ENCODE results near the gene MASP2.
"Not testable (repeated sequence)": the region's sequence is repeated elsewhere in the genome, so short reads cannot be mapped to it uniquely, and the experiment has no call there.

The MASP2 gene

DNA sequence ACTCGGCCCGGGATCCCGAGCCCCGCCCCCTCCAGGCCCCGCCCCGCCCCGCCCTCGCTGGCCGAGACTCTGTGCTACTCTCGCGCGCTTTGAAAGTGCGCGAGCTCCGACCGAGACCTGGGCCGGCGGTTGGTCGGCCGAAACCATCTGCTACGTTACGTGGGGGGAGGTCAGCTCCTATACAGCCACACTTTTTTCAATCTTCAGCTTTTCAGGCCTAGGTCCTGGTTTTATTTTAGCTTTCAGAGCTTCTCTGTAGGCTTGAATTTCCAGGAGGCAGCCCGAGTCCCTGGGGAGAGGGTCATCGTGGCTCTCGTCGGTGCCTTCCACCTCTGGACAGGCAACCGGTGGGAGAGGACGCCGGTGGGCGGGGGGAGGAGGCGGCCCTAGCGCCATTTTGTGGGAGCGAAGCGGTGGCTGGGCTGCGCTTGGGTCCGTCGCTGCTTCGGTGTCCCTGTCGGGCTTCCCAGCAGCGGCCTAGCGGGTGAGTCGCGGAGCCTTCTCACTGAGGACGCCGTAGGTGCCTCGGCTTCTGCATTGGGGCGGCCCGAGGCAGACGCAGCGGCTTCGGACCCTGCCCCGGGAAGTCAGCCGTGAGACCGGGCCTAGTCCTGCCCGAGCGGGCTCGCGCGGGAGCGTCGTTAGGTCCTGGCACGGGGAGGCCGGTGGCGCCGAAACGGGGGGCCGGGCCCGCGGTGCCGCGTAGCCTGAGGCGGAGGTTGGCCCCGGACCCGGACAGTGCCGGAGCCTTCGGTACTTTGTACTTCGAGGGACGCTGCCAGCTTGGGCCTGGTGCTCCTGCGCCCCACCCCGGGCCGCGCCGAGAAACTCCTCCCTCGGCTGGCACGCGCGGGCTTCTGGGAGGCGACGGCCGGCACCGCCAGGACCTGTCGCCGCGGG is 34.5 kb downstream of the MASP2 start, which contains the start of gene TARDBP:
Gene TARDBP (plus strand): TSS at position 395 of the 900 bp plus-strand sequence. CDS start 1,074 bp downstream, outside the sequence.
- peak; percentile 85 for DNase-seq
- no peaks in the 10 kb centered on the region for H3K4me1 ChIP-seq
- H3K4me3 ChIP-seq (ENCODE audit: low read depth, low read length) = peak within 1 kb of the TSS; percentile 85
- H3K36me3 ChIP-seq = peaks cover 43% of the 10 kb centered on the region
- no peaks in the 10 kb centered on the region for H3K9me3 ChIP-seq
- H3K27me3 ChIP-seq = no peaks in the 10 kb centered on the region
- TF ChIP-seq, protein P1, sequence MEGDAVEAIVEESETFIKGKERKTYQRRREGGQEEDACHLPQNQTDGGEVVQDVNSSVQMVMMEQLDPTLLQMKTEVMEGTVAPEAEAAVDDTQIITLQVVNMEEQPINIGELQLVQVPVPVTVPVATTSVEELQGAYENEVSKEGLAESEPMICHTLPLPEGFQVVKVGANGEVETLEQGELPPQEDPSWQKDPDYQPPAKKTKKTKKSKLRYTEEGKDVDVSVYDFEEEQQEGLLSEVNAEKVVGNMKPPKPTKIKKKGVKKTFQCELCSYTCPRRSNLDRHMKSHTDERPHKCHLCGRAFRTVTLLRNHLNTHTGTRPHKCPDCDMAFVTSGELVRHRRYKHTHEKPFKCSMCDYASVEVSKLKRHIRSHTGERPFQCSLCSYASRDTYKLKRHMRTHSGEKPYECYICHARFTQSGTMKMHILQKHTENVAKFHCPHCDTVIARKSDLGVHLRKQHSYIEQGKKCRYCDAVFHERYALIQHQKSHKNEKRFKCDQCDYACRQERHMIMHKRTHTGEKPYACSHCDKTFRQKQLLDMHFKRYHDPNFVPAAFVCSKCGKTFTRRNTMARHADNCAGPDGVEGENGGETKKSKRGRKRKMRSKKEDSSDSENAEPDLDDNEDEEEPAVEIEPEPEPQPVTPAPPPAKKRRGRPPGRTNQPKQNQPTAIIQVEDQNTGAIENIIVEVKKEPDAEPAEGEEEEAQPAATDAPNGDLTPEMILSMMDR (IDR thresholded peaks at IDR 0.05; ENCODE audit: low read depth, low read length) = no peak

DNA sequence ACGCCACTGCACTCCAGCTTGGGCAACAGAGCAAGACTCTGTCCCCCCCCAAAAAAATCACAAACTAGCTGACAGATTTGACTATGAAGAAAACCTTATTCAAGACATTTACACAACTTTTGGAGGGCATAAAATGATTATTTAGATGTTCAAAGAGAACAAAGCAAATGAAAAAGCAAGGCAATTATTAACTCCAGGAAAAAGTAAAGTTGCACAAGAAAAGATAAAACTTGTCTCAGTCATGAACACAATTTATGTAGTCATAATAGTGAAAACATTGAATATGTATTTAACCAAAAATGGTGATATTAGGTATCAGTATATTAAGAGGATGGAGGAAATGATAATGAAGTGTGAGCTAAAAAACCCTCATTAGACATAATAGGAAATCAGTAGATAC is 46.5 kb downstream of the MASP2 start:
- H3K4me1 ChIP-seq = no peaks in the 10 kb centered on the region
- no peaks in the 10 kb centered on the region for H3K27me3 ChIP-seq
- H3K4me3 ChIP-seq (ENCODE audit: low read depth, low read length) = no peak overlapping the region
- DNase-seq = no peak
- no peaks in the 10 kb centered on the region for H3K36me3 ChIP-seq
- no peaks in the 10 kb centered on the region for H3K9me3 ChIP-seq
- TF ChIP-seq, protein P1 (IDR thresholded peaks at IDR 0.05; ENCODE audit: low read depth, low read length) = no peak

GRCh38 chr1:10996100-10996499 is 50.9 kb downstream of the MASP2 start:
- TF ChIP-seq, protein P1 (IDR thresholded peaks at IDR 0.05; ENCODE audit: low read depth, low read length) = no peak

GRCh38 chr1:10992864-10993263 is 54.2 kb downstream of the MASP2 start:
- Histone ChIP-seq H3K36me3 (no peaks in the 10 kb centered on the region), H3K4me1 (no peaks in the 10 kb centered on the region), H3K9me3 (no peaks in the 10 kb centered on the region), H3K27me3 (no peaks in the 10 kb centered on the region), H3K4me3 (ENCODE audit: low read depth, low read length) (no peak overlapping the region)
- no peak for DNase-seq
- TF ChIP-seq, protein P1 (IDR thresholded peaks at IDR 0.05; ENCODE audit: low read depth, low read length) = no peak

More at GRCh38 chr1:10996100-10996499, 50.9 kb downstream of the MASP2 start:
- Histone ChIP-seq H3K9me3 (no peaks in the 10 kb centered on the region), H3K27me3 (no peaks in the 10 kb centered on the region), H3K4me1 (no peaks in the 10 kb centered on the region), H3K4me3 (ENCODE audit: low read depth, low read length) (no peak overlapping the region), H3K36me3 (no peaks in the 10 kb centered on the region)
- DNase-seq = no peak

- not testable (repeated sequence) for H3K36me3 ChIP-seq; H3K27me3 ChIP-seq; DNase-seq; H3K4me3 ChIP-seq (ENCODE audit: low read depth, low read length); H3K9me3 ChIP-seq; H3K4me1 ChIP-seq
Measured at GRCh38 chr1:10992004-10992403, 55.0 kb downstream of the MASP2 start.

DNA sequence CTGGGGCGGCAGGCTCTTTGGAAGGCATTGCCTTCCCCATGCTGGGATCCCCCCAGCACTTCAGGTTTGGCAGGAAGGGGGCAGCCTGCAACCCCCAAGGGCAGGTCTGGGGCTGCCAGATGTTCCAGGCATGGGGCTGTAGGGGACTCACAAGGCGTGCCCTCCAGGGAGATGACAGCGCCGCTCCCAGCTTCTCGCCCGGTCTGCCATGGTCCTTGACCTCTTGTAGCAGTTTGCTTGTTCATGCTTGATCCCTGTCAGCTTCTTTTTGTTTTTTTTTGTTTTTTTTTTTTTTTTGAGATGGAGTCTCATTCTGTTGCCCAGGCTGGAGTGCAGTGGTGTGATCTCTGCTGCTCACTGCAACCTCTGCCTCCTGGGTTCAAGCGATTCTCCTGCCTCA is 56.2 kb downstream of the MASP2 start:
- no peaks in the 10 kb centered on the region for H3K4me1 ChIP-seq
- no peaks in the 10 kb centered on the region for H3K36me3 ChIP-seq
- no peaks in the 10 kb centered on the region for H3K9me3 ChIP-seq
- TF ChIP-seq, protein P1 (IDR thresholded peaks at IDR 0.05; ENCODE audit: low read depth, low read length) = no peak
- DNase-seq = no peak
- no peak overlapping the region for H3K4me3 ChIP-seq (ENCODE audit: low read depth, low read length)
- no peaks in the 10 kb centered on the region for H3K27me3 ChIP-seq

- H3K4me3 ChIP-seq (ENCODE audit: low read depth, low read length); H3K36me3 ChIP-seq; H3K9me3 ChIP-seq; DNase-seq; H3K4me1 ChIP-seq; H3K27me3 ChIP-seq: not testable (repeated sequence)
Measured at GRCh38 chr1:10989920-10990516, 57.0 kb downstream of the MASP2 start.
